ENCODE data around the gene ADARB2. TPM values are rescaled to one million over a fixed set of nuclear protein-coding genes. Genes with fewer than 3 reads are reported as not detected.

The ADARB2 gene
- polyA plus RNA-seq, 6 donors from 2014 or later = 0.10 to 0.12 TPM; not detected in 4

GRCh38 chr10:1570416-1571051 lies 166.8 kb downstream of the ADARB2 start:
- H3K27me3 Mint-ChIP-seq = peaks cover 14 to 57% (median 46%) of the 10 kb centered on the region in 3 donors
- no peak for DNase-seq
- H3K4me3 Mint-ChIP-seq = no peak overlapping the region
- H3K27ac Mint-ChIP-seq = peak overlapping the region in 1 of 6 donors; percentile 93
- ATAC-seq (ENCODE audit: low read depth in 2 of 2) = no peak
- peaks cover 26 to 32% (median 28%) of the 10 kb centered on the region in 3 donors for H3K4me1 Mint-ChIP-seq
- H3K9me3 Mint-ChIP-seq = peaks cover 0 to 6% (median 0%) of the 10 kb centered on the region in 7 donors
- H3K36me3 Mint-ChIP-seq = no peaks in the 10 kb centered on the region

GRCh38 chr10:1569208-1569607 lies 168.1 kb downstream of the ADARB2 start:
- Mint-ChIP-seq H3K9me3 (peaks cover 0 to 6% (median 0%) of the 10 kb centered on the region in 7 donors), H3K36me3 (no peaks in the 10 kb centered on the region), H3K4me3 (no peak overlapping the region), H3K4me1 (peaks cover 16 to 18% (median 18%) of the 10 kb centered on the region in 3 donors), H3K27me3 (peaks cover 5 to 59% (median 42%) of the 10 kb centered on the region in 3 donors), H3K27ac (no peak overlapping the region)
- no peak for ATAC-seq (ENCODE audit: low read depth in 2 of 2)
- DNase-seq = no peak

- peaks cover 6 to 55% (median 42%) of the 10 kb centered on the region in 3 donors for H3K27me3 Mint-ChIP-seq
- H3K4me1 Mint-ChIP-seq = peaks cover 14 to 15% (median 15%) of the 10 kb centered on the region in 3 donors
- peaks cover 0 to 6% (median 0%) of the 10 kb centered on the region in 7 donors for H3K9me3 Mint-ChIP-seq
- ATAC-seq (ENCODE audit: low read depth in 2 of 2) (no peak), DNase-seq (no peak)
- H3K27ac Mint-ChIP-seq = peak overlapping the region in 3 of 6 donors; percentile 36 to 39 (median 37)
- H3K36me3 Mint-ChIP-seq = no peaks in the 10 kb centered on the region
- peak overlapping the region in 1 of 8 donors; percentile 33 for H3K4me3 Mint-ChIP-seq
Observed at GRCh38 chr10:1567742-1568495, 169.4 kb downstream of the ADARB2 start.

DNA sequence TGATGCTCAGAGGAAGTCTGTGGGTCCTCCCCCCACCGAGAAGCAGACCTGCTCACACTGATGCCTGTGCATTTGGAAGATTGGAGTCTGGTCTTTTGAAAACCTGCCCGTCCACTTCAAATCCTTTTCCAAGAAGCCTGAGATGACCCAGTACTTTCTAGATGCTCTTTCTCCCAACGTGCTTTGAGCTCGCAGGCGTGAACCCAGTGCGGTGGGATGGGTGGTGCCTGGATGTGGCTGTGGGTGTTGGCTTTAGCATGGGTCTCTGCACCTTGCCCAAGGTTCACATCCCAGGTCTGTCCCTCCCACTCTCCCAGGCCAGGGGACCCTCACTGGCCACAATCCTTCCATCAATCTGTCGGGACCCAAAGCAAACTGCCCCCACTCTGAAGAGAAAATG lies 170.2 kb downstream of the ADARB2 start:
- H3K27ac Mint-ChIP-seq = no peak overlapping the region
- H3K27me3 Mint-ChIP-seq = peaks cover 10 to 53% (median 38%) of the 10 kb centered on the region in 3 donors
- H3K9me3 Mint-ChIP-seq = peaks cover 0 to 6% (median 0%) of the 10 kb centered on the region in 7 donors
- no peak overlapping the region for H3K4me3 Mint-ChIP-seq
- DNase-seq (no peak), ATAC-seq (ENCODE audit: low read depth in 2 of 2) (no peak)
- peaks cover 10 to 14% (median 11%) of the 10 kb centered on the region in 3 donors for H3K4me1 Mint-ChIP-seq
- no peaks in the 10 kb centered on the region for H3K36me3 Mint-ChIP-seq

- DNase-seq (no peak), ATAC-seq (ENCODE audit: low read depth in 2 of 2) (no peak)
- Mint-ChIP-seq H3K9me3 (no peaks in the 10 kb centered on the region), H3K27ac (no peak overlapping the region), H3K36me3 (no peaks in the 10 kb centered on the region), H3K4me1 (peaks cover 13 to 16% (median 14%) of the 10 kb centered on the region in 3 donors), H3K4me3 (no peak overlapping the region), H3K27me3 (peaks cover 10 to 49% (median 41%) of the 10 kb centered on the region in 3 donors)
Observed at GRCh38 chr10:1564791-1565190, 172.5 kb downstream of the ADARB2 start.

- peaks cover 16 to 54% (median 45%) of the 10 kb centered on the region in 3 donors for H3K27me3 Mint-ChIP-seq
- H3K4me3 Mint-ChIP-seq = no peak overlapping the region
- peak overlapping the region in 1 of 6 donors; percentile 86 for H3K27ac Mint-ChIP-seq
- H3K4me1 Mint-ChIP-seq = peaks cover 13 to 26% (median 20%) of the 10 kb centered on the region in 3 donors
- no peak for ATAC-seq (ENCODE audit: low read depth in 2 of 2)
- DNase-seq = no peak
- no peaks in the 10 kb centered on the region for H3K9me3 Mint-ChIP-seq
- H3K36me3 Mint-ChIP-seq = peaks cover 0 to 8% of the 10 kb centered on the region in 2 donors
Observed at GRCh38 chr10:1563028-1563427, 174.3 kb downstream of the ADARB2 start.

- no peak for DNase-seq
- Mint-ChIP-seq H3K9me3 (no peaks in the 10 kb centered on the region), H3K36me3 (peaks cover 0 to 8% of the 10 kb centered on the region in 2 donors), H3K4me1 (peaks cover 13 to 26% (median 20%) of the 10 kb centered on the region in 3 donors), H3K4me3 (no peak overlapping the region), H3K27me3 (peaks cover 24 to 58% (median 54%) of the 10 kb centered on the region in 3 donors), H3K27ac (peak overlapping the region in 1 of 6 donors; percentile 32)
- ATAC-seq (ENCODE audit: low read depth in 2 of 2) = no peak
Observed at GRCh38 chr10:1561731-1562337, 175.5 kb downstream of the ADARB2 start.

- Mint-ChIP-seq H3K27ac (no peak overlapping the region), H3K27me3 (peaks cover 26 to 59% (median 56%) of the 10 kb centered on the region in 3 donors), H3K4me3 (no peak overlapping the region), H3K36me3 (peaks cover 0 to 8% of the 10 kb centered on the region in 2 donors), H3K4me1 (peaks cover 13 to 26% (median 20%) of the 10 kb centered on the region in 3 donors), H3K9me3 (no peaks in the 10 kb centered on the region)
- DNase-seq = no peak
- peak in 1 of 2 donors; percentile 51 for ATAC-seq (ENCODE audit: low read depth in 2 of 2)
Observed at GRCh38 chr10:1560535-1561192, 176.7 kb downstream of the ADARB2 start.

DNA sequence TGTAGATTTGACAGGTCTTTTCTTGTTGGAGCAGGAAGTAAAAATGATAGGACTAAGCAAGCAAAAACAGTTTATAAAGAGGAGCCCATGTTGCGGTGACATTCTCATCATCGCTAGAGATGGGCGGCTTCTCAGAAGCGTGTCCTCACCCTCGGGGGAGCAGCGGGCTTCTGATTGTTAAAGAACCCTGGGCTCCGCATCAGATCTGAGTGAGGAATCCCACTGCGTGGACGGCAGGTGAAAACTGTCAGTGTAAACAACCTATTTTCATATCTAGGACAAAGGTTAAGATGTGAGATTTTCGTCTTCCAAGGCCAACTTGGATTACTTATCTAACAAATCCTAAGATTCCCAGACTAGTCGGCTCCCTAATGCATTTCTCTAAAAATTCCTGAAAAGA lies 177.6 kb downstream of the ADARB2 start:
- H3K4me3 Mint-ChIP-seq = no peak overlapping the region
- ATAC-seq (ENCODE audit: low read depth in 2 of 2) (no peak), DNase-seq (no peak)
- H3K27ac Mint-ChIP-seq = no peak overlapping the region
- peaks cover 13 to 26% (median 20%) of the 10 kb centered on the region in 3 donors for H3K4me1 Mint-ChIP-seq
- peaks cover 0 to 8% of the 10 kb centered on the region in 2 donors for H3K36me3 Mint-ChIP-seq
- H3K27me3 Mint-ChIP-seq = peaks cover 26 to 59% (median 51%) of the 10 kb centered on the region in 3 donors
- no peaks in the 10 kb centered on the region for H3K9me3 Mint-ChIP-seq

DNA sequence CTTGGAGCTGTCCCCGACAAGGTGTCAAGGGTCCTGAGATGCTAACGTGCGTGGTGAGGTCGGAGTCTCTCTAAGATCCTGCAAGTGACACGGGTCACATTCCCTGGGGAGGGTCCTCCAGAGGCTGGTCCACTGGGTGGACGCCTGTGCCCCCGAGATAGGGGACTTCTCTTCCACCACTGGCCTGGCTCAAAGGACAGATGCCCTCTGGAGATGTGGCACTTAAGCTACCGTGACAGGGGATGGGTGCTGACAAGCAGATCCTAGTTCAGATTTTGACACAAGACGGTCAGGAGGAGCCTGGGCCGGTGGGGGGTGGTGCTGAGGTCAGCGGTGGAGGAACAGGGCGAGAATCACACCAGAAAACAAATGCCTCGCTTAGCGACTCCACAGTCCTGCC lies 178.0 kb downstream of the ADARB2 start:
- Mint-ChIP-seq H3K9me3 (no peaks in the 10 kb centered on the region), H3K4me1 (peaks cover 13 to 26% (median 20%) of the 10 kb centered on the region in 3 donors), H3K27me3 (peaks cover 29 to 62% (median 54%) of the 10 kb centered on the region in 3 donors), H3K36me3 (peaks cover 0 to 8% of the 10 kb centered on the region in 2 donors), H3K27ac (no peak overlapping the region), H3K4me3 (no peak overlapping the region)
- ATAC-seq (ENCODE audit: low read depth in 2 of 2) (no peak), DNase-seq (no peak)

- Mint-ChIP-seq H3K36me3 (peaks cover 0 to 8% of the 10 kb centered on the region in 2 donors), H3K4me1 (peaks cover 13 to 26% (median 20%) of the 10 kb centered on the region in 3 donors), H3K4me3 (no peak overlapping the region), H3K27ac (no peak overlapping the region), H3K27me3 (peaks cover 31 to 66% (median 54%) of the 10 kb centered on the region in 3 donors), H3K9me3 (no peaks in the 10 kb centered on the region)
- ATAC-seq (ENCODE audit: low read depth in 2 of 2) = no peak
- no peak for DNase-seq
Observed at GRCh38 chr10:1558906-1559305, 178.4 kb downstream of the ADARB2 start.

GRCh38 chr10:1557081-1557480 lies 180.2 kb downstream of the ADARB2 start:
- H3K9me3 Mint-ChIP-seq = no peaks in the 10 kb centered on the region
- H3K27ac Mint-ChIP-seq = peak overlapping the region in 1 of 6 donors; percentile 86
- DNase-seq (no peak), ATAC-seq (ENCODE audit: low read depth in 2 of 2) (no peak)
- H3K4me1 Mint-ChIP-seq = peaks cover 13 to 26% (median 15%) of the 10 kb centered on the region in 3 donors
- H3K4me3 Mint-ChIP-seq = no peak overlapping the region
- peaks cover 26 to 71% (median 47%) of the 10 kb centered on the region in 3 donors for H3K27me3 Mint-ChIP-seq
- H3K36me3 Mint-ChIP-seq = peaks cover 0 to 8% of the 10 kb centered on the region in 2 donors

DNA sequence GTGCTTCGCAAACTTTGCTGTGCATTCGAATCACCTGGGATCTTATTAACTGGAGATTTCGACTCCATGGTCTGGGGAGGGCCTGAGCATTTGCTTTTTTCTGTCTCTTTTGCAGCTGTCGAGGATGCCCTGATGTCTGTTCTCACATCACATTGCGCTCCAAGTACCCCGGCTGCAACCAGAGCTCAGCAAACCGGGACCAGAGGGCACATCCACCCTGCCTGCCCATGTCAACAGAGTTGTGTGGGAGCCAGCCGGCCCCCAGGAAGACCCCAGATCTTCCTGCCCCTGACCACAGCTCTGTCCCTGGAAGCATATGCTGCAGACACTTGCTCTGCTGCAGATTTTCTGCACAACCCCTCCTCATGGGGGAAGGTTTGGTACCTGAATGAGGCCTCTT lies 180.8 kb downstream of the ADARB2 start:
- no peak overlapping the region for H3K4me3 Mint-ChIP-seq
- DNase-seq (no peak), ATAC-seq (ENCODE audit: low read depth in 2 of 2) (no peak)
- peaks cover 26 to 71% (median 42%) of the 10 kb centered on the region in 3 donors for H3K27me3 Mint-ChIP-seq
- no peak overlapping the region for H3K27ac Mint-ChIP-seq
- no peaks in the 10 kb centered on the region for H3K9me3 Mint-ChIP-seq
- H3K4me1 Mint-ChIP-seq = peaks cover 13 to 26% (median 15%) of the 10 kb centered on the region in 3 donors
- H3K36me3 Mint-ChIP-seq = peaks cover 0 to 8% of the 10 kb centered on the region in 2 donors
